NCI-H1417 treated with DMSO at 0.1 percent for 48 hours (cell line): ENCODE data around the gene NKAIN2.
"Not testable (repeated sequence)": the region's sequence is repeated elsewhere in the genome, so short reads cannot be mapped to it uniquely, and the experiment has no call there.

ENCODE experiments used
- DNase-seq: peaks from one replicate; lab custom pipeline; 2025; lab: John Stamatoyannopoulos, UW

The NKAIN2 gene

DNA sequence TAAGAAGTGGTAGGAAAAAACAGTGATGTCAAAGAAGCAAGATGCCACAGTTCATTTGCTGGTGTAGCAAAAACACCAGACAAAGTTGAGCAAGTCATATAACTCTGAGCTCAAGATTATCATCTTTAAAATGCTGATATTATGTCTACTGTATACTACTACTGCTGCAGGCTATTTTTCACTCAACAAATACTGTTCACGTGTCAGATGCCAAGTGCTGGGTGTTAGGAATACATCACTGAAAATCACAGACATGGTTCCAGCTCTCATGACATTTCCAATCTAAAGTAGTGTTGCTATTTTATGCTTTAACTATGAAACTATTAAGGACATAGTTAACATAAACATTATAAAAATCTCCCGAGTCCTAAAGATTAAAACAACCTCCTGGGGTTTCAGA, 163.0 kb downstream of the NKAIN2 start:
- no peak for DNase-seq

DNA sequence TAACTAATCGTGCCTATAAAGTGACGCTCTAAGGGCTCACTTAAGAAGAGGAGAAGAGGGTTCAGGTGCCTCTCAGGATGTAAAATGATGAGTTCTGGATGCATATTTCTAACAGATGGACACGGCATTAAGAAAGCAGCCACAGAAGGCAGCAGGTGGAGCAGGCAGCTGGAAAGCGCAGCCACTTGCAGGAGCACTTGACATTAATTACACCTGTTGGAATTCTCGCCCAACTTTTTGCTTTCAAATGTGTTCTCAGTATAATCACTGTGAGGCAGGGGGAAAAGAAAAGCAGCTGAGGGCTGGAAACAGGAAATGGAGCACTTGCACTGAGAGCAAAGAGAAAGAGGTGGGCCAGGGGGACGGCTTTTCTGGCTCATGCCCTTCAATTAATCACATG, 164.2 kb downstream of the NKAIN2 start:
- peak; percentile 82 for DNase-seq

DNA sequence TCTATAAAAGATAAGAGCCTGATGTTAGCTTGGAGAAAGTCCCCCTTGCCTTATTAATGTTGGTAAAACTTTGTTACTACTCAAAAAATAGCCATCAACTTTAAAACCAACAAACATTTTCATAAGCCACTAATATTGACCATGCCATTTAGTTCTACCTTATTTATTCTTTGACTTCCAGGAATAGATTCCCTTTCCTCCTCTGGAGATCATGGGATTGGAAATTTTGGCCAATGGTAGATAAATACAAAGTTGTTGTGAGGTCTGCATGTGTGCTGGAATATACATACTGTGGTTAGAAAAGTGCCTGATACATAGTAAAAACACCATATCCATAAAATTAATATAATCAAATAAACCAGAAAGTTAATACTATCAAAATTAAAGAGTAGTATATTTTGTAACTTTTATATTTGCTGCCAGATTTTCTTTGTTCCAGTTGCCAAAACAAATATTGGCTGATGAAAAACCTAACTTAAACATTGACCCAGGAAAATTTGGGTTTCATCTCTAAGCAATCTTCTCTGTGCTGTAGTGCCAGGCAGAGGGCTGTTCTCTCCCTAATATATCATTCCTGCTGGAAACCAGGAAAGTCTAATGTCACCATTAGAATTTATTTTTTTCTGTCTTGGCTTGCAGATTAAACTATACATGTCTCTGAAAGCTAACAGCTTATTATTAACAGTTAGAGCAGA, 169.1 kb downstream of the NKAIN2 start:
- DNase-seq = no peak

DNA sequence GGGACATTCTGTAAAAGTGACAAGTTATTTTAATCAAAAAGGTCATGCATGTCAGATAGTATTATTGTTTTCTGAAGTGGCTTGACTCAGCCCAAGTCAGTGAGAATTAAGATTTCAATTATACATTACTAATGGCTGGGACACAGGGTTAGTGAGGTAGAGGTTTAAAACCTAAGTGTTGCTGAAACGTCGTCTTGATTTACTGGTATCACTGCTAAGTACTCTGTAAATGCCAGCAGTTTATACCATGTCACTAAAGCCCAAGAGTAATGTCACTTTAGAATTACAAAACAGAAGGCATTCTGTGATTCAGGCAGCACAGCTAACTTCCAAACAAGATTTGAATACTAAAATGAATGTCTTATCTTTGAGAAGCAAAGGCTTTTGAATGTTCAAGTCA, 176.6 kb downstream of the NKAIN2 start:
- no peak for DNase-seq

DNA sequence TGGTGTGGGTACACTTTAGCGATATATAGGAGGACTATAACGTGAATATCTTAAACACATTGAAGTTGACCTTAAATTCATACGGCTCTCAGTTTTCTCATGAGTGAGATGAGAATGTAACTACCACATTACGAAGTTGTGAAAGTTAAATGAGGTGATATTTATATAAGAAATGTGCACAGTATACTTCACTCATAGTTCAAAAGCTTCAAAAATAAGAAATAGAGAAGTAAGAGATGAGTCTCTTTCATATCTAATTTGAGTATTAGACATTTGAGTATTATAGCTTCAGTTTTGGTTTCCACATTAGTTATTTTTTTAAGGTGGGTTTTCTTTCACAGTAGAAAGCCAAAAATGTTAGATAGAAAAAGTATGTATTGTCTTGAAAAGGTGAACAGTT, 183.3 kb downstream of the NKAIN2 start:
- DNase-seq = no peak

DNA sequence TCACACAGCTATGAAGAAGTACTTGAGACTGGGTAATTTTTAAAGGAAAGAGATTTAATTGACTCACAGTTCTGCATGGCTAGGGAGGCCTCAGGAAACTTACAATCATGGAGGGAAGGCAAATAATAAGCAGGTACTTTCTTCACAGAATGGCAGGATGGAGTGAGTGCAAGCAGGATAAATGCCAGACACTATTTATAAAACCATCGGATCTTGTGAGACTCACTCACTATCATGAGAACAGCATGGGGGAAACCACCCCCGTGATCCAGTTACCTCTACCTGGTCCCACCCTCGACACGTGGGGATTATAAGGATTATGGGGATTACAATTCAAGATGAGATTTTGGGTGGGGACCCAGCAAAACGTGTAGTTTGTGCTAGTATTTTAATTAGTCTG, 186.3 kb downstream of the NKAIN2 start:
- not testable (repeated sequence) for DNase-seq

DNA sequence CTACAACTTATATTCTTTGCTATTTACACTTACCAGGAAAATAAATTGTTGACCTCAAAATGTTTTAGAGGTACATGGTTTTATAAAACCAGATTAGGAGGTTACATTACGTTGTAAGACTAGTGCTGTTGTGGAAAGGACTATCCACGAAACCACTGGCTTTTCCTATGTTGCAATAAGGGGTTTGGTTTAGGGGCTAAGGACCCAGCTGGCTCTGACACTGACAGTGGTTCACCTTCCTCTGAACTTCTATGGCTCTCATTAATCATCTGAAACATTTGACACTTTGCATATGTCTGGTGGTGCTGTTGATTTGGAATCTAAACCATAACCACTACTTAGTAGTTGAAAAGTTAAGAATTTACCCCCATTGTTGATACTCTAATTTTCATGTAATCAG, 186.7 kb downstream of the NKAIN2 start:
- no peak for DNase-seq

DNA sequence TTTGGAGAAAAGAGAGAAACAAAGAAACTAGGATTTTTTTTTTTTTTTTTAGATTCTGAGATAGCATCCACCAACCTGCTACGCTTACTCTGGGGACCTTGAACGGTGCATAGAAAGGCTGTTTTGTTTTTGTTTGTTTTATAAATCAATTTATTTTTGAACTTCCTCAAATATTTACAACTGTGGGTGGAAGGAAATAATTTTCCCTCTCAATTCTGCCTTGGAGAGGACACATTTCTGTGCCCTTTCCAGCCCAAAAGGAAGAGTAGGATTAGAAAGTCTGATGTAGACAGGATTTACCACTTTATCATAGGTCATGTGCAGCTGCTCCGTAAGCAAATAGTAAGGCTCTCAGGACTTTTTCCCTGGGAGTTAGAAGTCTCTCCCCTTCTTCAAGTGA, 190.5 kb downstream of the NKAIN2 start:
- no peak for DNase-seq

DNA sequence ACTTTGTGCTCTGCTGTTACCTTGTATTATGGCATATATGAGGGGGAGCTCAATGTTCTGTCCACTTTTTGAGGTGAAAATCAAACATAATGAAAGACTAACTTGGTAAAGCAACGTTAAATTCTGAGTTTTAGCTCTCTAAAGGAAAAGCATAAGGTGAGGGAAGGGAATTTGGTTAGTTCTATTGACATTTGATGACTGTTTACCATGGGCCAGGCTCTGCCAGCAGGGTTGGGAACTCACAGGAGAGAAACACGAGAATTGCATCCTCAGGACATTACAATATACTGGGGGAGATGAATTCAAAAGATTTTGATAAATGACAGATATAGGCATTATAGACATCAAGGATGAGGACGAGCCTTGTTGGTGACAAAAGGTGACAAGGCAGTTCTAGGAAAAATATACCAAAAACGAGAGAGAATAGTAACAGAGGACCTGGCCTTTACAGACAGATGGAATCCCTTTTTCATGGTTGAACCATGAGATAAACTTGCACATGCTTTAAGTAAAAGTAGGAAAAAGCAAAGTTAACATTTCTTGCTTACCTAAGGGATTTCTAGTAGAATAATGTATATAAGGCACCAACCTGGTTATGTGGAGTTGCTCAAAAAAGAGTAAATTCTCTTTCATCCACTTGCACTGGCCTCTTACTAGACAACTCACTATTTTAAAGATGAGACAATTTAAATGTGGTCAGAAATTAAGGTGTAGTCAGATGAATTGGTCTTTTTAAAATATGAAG, 191.4 kb downstream of the NKAIN2 start:
- no peak for DNase-seq

DNA sequence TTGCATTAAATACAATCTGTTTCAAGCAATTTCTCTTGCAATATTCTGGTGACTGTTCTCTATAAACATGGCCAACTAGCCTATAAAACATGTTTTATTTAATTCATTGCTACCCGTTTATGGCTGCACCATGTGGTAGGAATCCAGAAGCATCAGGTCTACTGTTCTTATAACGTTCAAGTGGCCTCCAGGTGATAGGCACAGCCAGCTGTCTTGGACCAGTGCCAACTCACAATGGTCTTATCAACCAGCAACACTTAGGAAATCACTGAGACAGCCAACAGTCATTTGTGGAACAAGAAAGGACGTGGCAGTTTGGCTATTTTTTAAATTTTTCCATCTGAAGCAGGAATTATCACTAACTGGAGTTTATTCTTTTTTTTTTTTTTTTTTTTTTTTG, 193.6 kb downstream of the NKAIN2 start:
- peak; percentile 33 for DNase-seq

DNA sequence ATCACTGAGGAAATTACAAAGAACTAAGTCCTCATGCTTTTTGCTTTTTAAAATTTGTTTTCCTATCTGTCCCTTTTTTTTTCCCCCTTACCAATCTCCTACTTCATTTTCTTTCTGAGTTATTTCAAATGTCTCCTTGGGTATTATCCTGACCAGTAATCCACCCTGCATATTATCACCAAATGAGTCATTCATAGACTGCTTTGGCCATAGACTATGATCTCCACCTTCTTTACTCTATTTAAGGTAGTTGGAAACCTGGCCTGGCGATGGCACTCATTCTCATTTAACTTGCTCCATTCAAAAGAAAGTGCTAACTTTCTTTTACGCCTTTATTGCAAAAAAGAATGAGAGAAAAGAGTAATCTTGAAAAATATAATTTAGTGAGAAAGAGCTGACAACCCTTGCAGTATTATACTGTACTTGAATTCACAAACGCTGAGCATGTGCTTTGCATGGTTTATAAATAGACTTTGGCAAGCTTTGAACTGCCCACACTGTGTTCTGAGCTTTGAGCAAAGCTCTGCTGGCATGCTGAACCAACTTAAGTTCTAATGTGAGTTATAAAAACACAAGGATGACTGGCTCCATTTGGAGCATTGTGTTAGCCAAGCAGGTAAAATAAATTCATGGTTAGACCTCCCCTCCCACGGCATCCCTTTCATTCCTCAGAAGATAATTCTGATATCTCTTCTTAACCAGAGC, 198.9 kb downstream of the NKAIN2 start:
- DNase-seq = no peak

DNA sequence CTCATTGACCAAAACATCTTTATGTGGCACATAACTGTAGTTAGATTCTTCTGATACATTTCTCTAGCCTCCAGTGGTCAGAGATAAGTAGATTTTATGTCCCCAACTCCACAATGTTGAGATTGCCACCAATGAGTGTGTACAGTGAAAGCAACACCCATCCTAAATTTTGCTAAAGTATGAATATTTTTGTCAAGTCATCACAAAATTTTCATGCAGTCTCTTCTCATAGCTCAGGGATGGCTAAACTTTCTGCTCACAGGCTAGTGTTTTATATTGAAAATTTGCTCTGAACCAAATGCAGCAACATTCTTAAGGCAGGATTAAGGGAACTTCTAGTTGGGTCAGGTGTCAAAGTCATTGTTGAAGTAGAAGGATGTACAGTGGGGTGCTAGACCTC, 203.6 kb downstream of the NKAIN2 start:
- DNase-seq = no peak

DNA sequence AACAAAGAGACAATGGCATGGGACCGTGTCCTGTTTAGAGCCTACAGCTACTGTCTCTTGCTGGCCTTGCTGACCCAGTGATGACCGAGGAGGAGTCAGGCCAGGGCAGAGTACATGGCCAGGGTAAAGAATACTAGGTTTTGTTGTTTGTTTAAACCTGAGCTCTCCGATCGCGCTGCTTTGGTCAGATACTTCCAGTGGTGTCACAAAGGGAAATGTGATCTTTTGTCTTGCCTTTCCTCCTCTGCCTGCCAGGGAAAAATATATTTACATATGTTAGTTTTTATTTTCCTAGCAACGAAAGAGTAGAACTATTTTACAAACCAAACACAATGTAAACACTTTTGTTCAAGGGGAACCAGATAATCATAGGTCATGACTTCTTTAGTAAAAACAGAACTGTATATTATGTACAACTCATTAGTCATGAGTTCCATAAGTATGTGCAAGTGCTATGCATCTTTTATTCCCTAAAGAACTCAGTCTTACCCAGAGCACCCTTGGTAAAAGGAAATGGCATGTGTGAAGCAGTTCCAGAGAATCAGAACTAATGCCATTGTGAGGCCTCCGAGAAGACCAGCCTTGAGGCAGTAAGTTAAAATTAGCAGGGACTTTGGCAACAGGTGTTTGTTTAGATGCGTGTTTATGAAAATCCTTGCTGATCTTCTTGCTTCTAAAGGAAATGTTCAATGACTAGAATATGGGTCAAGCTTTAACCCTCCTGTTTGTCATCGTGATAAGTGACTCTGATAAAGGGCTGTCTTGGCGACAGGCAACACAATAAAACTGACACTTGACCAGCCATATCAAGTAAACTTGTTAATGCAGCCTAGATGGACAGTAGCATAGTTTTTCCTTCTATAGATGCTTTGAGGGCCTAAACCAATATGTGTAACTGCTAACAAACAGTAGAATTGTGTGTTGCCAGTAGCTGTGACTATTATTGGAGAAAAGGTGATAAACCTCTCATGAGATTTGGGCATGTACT, 204.6 kb downstream of the NKAIN2 start:
- DNase-seq = no peak

DNA sequence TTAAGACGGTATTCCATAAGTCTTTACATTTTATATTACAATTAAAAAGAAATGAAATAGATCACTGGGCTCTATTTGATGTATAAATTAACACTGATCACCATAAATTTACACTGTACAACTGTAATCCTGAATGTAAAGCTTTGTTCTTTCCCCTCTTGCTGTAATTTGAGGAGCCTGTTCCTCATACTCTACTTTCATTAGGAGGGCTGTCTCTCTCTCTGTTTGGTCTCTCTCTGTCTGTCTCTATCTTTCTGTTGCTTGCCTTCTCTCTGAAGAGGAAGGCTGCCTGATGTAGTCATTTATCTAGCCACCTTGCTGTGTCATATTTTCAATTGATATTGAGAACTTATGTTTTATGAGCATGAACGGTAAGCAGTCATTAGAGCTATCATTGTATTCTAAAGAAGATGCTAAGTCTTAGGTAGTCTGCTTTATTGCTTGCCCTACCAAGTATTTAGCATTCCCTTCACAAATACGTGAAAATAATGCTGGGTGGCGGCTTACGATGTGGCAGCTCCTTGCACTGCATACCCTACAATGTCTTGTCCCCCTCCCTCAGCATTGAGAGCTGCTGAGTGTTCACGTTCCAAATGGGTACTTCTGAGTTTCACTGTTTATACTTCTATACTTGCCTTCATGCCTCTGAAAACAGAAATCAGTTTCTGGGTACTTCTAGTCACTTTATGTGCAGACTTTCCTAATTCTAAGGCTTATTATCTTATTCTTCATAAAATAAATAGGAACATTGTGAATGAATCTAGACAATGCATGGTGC, 205.5 kb downstream of the NKAIN2 start:
- no peak for DNase-seq

DNA sequence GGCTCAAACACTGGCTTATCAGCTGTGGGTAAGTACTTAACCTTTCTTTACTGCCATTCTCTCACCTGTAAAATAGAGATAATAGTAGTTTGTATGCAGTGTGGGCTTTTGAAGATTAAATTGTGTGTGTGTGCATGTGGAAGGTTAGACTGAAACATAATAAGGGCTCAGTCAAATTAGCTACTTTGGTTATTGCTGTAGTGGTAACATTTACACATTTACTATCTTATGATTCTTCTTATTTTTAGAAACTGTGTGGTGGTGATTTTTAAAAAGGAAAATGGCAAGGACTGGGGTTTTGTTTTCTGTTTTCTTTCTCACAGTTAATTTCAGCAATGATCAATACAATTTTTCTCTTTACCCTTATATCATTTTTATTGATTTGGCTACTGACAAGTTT, 206.9 kb downstream of the NKAIN2 start:
- no peak for DNase-seq

DNA sequence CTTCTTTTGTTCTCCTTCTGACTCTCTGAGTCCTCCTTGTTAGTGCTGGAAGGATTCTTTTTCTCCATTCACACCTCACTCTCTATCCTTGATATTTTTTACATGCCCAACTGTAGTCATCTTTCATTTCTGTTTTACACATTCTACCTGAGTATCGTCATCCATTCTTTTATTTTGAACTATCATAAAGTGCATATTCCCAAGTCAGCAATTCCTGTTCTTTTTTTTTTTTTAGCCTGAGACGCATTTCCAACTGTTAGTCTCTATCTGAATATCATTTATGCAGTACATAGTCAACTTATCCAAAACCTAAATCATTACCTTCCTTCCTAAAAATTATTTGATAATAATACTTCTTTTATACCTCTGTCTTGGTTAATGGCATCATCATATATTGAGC, 207.5 kb downstream of the NKAIN2 start:
- no peak for DNase-seq

DNA sequence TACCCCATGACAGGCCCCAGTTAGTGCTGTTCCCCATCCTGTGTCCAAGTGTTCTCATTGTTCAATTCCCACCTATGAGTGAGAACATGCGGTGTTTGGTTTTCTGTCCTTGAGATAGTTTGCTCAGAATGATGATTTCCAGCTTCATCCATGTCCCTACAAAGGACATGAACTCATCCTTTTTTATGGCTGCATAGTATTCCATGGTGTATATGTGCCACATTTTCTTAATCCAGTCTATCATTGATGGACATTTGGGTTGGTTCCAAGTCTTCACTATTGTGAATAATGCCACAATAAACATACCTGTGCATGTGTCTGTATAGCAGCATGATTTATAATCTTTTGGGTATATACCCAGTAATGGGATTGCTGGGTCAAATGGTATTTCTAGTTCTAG, 218.4 kb downstream of the NKAIN2 start:
- DNase-seq = not testable (repeated sequence)

DNA sequence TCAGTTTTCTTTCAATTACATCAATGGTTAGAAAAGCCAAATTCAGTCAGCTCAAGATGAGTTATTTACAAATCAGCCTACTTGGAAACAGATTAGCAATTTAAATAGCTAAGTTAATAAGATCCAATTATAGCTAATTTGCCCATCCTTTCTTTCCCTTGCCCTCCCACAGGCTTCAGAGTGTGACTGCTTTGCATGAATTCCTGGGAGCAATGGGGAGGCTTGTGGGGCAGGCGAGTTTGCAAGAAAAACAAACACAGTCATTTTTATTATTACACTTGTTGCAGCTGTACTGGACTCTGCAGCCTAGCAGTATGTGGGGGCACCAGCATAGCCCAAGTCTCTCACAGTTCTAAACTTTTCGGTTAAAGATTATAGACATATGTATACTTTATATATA, 219.0 kb downstream of the NKAIN2 start:
- no peak for DNase-seq

DNA sequence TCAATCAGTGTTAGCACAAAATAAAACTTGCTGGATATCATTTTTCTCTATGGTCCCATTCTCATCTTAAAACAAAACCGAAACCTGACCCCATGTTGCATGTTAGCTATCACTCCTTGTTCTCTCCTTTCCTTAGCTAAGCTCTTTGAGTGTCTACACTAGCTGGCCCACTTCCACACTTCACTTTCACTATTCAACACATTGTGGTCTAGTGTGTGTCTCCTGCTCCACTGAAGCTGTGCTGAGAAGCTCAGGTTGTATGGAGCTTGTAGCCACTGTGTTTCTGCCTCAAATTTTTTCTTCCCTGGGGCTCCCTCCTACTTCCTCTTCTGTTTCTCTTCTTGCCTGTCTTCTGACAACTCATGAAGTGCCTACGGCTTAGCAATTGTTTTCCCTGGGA, 223.0 kb downstream of the NKAIN2 start:
- DNase-seq = no peak

DNA sequence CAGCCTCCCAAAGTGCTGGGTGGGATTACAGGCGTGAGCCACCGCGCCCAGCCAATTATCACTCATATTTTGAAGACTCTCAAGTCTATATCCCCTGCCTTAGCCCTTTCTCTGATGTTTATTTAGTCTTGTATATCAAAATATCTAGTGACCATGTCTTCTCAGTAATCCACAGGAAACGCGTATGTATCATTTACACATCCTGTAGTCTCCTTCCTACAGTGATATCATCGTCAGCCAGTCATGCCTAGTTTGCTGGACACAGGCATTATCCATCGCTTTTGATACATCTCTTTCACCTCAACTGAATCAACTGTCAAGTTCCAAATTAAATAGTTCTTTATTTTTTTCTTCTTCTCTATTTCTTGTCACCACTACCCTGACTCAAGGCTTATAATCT, 223.7 kb downstream of the NKAIN2 start:
- no peak for DNase-seq

DNA sequence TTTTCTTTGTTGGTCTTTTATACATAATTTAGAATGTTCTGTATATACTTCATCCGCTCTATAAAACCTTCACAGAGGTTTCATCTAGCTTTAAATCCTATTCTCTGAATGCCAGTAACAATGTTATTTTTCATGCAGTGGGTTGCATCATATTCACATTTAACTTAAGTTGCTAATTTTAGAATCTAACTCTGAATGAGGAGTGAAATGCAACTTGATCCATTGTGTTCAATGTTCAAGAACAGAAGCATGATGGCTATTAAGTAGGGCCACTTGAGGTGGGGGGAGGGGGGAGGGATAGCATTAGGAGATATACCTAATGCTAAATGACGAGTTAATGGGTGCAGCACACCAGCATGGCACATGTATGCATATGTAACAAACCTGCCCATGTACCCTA, 224.5 kb downstream of the NKAIN2 start:
- no peak for DNase-seq
